Measurements from ENCODE around the gene SYNDIG1.

DNA sequence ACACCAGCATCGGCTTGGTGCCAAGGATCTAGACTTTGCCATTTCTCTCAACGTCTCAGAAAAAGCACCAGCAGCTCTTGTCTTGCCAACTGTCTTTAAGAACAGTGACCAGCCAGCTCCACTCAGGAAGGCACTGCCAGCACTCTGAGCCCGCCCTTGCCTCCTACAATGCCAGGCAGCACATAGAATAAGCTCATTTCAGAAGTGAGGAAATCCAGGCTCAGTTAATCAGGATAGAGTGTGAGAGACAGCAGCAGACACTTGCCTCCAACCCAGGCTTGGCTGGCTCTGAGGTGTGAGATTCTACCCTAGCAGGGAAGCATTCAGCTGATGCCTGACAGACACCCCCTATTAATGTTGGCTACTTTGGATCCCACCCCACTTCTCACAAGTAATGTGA, 4.3 kb upstream of the SYNDIG1 start:
- TF ChIP-seq, protein P1, sequence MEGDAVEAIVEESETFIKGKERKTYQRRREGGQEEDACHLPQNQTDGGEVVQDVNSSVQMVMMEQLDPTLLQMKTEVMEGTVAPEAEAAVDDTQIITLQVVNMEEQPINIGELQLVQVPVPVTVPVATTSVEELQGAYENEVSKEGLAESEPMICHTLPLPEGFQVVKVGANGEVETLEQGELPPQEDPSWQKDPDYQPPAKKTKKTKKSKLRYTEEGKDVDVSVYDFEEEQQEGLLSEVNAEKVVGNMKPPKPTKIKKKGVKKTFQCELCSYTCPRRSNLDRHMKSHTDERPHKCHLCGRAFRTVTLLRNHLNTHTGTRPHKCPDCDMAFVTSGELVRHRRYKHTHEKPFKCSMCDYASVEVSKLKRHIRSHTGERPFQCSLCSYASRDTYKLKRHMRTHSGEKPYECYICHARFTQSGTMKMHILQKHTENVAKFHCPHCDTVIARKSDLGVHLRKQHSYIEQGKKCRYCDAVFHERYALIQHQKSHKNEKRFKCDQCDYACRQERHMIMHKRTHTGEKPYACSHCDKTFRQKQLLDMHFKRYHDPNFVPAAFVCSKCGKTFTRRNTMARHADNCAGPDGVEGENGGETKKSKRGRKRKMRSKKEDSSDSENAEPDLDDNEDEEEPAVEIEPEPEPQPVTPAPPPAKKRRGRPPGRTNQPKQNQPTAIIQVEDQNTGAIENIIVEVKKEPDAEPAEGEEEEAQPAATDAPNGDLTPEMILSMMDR (IDR thresholded peaks at IDR 0.05; ENCODE audit: insufficient read depth, low read length): no peak
- TF ChIP-seq POLR2AphosphoS5 (IDR thresholded peaks at IDR 0.05; ENCODE audit: low read depth): no peak
- TF ChIP-seq, protein P2, sequence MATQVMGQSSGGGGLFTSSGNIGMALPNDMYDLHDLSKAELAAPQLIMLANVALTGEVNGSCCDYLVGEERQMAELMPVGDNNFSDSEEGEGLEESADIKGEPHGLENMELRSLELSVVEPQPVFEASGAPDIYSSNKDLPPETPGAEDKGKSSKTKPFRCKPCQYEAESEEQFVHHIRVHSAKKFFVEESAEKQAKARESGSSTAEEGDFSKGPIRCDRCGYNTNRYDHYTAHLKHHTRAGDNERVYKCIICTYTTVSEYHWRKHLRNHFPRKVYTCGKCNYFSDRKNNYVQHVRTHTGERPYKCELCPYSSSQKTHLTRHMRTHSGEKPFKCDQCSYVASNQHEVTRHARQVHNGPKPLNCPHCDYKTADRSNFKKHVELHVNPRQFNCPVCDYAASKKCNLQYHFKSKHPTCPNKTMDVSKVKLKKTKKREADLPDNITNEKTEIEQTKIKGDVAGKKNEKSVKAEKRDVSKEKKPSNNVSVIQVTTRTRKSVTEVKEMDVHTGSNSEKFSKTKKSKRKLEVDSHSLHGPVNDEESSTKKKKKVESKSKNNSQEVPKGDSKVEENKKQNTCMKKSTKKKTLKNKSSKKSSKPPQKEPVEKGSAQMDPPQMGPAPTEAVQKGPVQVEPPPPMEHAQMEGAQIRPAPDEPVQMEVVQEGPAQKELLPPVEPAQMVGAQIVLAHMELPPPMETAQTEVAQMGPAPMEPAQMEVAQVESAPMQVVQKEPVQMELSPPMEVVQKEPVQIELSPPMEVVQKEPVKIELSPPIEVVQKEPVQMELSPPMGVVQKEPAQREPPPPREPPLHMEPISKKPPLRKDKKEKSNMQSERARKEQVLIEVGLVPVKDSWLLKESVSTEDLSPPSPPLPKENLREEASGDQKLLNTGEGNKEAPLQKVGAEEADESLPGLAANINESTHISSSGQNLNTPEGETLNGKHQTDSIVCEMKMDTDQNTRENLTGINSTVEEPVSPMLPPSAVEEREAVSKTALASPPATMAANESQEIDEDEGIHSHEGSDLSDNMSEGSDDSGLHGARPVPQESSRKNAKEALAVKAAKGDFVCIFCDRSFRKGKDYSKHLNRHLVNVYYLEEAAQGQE (IDR thresholded peaks at IDR 0.05; ENCODE audit: insufficient replicate concordance, low read depth): no peak
